WTC11 (cell line): ENCODE measurements around the gene UBE2J2. TPM values are rescaled to one million over a fixed set of nuclear protein-coding genes. Genes with fewer than 3 reads are reported as not detected.
A peak's percentile ranks its signal among the peaks of the same experiment; 100 is the strongest.

Experiments used
- ATAC-seq: fragments of 200-7000 bp; cut with Tn5 transposase; 2 replicates; pipeline ENCODE4 v1.10.0; 2021; ENCODE audit warnings: mild to moderate bottlenecking, moderate library complexity
- CTCF ChIA-PET: fragments of 300-600 bp; sonication (Branson Sonifier 250); formaldehyde crosslinking; loops from one replicate; lab custom pipeline; 2021; ENCODE audit warnings: antibody characterized with exemption; lab: Charles Lee
- POLR2A ChIA-PET: fragments of 350-600 bp; sonication (Branson Sonifier 250); formaldehyde crosslinking; loops from one replicate; lab custom pipeline; 2021; ENCODE audit warnings: antibody characterized with exemption; lab: Charles Lee
- DNase-seq: peaks from one replicate; pipeline ENCODE4 v3.0.0; 2021; ENCODE audit warnings: low spot score
- H3K27ac Mint-ChIP-seq: 2 replicates; pipeline ENCODE4 v1.8.0; 2021; ENCODE audit warnings: mixed read lengths
- H3K27me3 Mint-ChIP-seq: 2 replicates; pipeline ENCODE4 v1.8.0; 2021; ENCODE audit warnings: low read depth, mild to moderate bottlenecking, moderate library complexity, mixed read lengths
- H3K36me3 Mint-ChIP-seq: 2 replicates; pipeline ENCODE4 v1.8.0; 2021; ENCODE audit warnings: mixed read lengths
- H3K4me1 Mint-ChIP-seq: 2 replicates; pipeline ENCODE4 v1.8.0; 2022; ENCODE audit warnings: mixed read lengths
- H3K4me3 Mint-ChIP-seq: 2 replicates; pipeline ENCODE4 v1.8.0; 2021; ENCODE audit warnings: mild to moderate bottlenecking, moderate library complexity, mixed read lengths
- H3K9me3 Mint-ChIP-seq: 2 replicates; pipeline ENCODE4 v1.8.0; 2021; ENCODE audit warnings: mixed read lengths
- SMAD3 ChIP-seq: sonication (generic); formaldehyde crosslinking; IDR thresholded peaks from 2 replicates; pipeline ENCODE4 v1.8.0; 2022; ENCODE audit warnings: missing genetic modification reagents, mild to moderate bottlenecking, borderline replicate concordance
- SMAD4 ChIP-seq: sonication (generic); formaldehyde crosslinking; IDR thresholded peaks from 2 replicates; pipeline ENCODE4 v1.8.0; 2022; ENCODE audit warnings: mild to moderate bottlenecking, missing genetic modification reagents
- ZNF263 ChIP-seq: sonication (generic); formaldehyde crosslinking; IDR thresholded peaks from 2 replicates; pipeline ENCODE4 v1.8.1; 2022; ENCODE audit warnings: low read depth, mild to moderate bottlenecking, moderate library complexity, missing genetic modification reagents
- total RNA-seq: library from RNA; stranded (reverse); gene quantifications from 3 replicates; pipeline ENCODE4 v1.2.3, GENCODE V29; 2021
- TF ChIP-seq, protein P1 (sequence below): sonication (generic); formaldehyde crosslinking; IDR thresholded peaks from 2 replicates; pipeline ENCODE4 v1.8.1; 2023; ENCODE audit warnings: mild to moderate bottlenecking, missing genetic modification reagents
- TF ChIP-seq, protein P2 (sequence below): fragments of 250-450 bp; sonication (Bioruptor Pico); IDR thresholded peaks from 2 replicates; pipeline ENCODE4 v1.9.0; 2021; ENCODE audit warnings: mild to moderate bottlenecking, borderline replicate concordance
- TF ChIP-seq, protein P3 (sequence below): sonication (generic); formaldehyde crosslinking; conservative IDR thresholded peaks from 2 replicates; pipeline ENCODE4 v1.8.1; 2022; ENCODE audit warnings: mild to moderate bottlenecking, missing genetic modification reagents
- TF ChIP-seq, protein P4 (sequence below): sonication (generic); formaldehyde crosslinking; IDR thresholded peaks from 2 replicates; pipeline ENCODE4 v1.8.1; 2023; ENCODE audit warnings: mild to moderate bottlenecking, missing genetic modification reagents
- TF ChIP-seq, protein P5 (sequence below): fragments of 250-450 bp; sonication (Bioruptor Pico); conservative IDR thresholded peaks from 2 replicates; pipeline ENCODE4 v1.9.0; 2021; ENCODE audit warnings: mild to moderate bottlenecking
- TF ChIP-seq, protein P6 (sequence below): fragments of 250-450 bp; sonication (Bioruptor Pico); IDR thresholded peaks from 2 replicates; pipeline ENCODE4 v2.1.2; 2022; ENCODE audit warnings: mild to moderate bottlenecking, moderate library complexity

UBE2J2 gene
- total RNA-seq, 1 experiment from 2014 or later, result 72.2 TPM

DNA sequence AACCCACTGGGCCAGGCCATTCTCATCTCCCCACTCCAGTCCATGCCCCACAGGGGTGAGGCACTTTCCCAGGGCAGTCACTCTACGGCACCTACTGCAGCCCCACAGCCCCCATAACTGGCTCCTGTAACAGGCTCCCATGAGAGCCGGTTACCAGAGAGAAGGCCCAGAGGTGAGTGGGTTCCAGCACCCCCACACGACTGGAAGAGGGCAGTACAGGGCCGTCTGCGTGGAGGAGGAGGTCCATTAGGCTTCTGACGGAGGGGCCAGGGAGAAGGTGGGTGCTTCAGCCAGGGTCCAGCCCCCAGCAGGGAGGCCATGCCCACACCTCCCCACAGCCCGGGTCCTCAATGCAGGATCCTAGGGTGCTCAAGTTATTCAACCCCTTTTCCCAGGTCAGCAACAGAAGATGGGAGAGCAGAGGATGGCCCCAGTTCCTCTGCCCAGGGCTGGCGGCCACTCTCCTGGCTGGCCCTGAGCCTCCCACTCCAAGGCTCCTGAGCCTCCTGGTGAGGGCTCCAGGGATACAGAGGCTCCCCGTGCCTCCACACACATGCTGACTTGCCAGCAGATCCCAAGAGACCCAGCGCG, 32.5 kb upstream of the UBE2J2 start:
- peak overlapping the region; percentile 71 for H3K4me3 Mint-ChIP-seq
- peaks cover 21% of the 10 kb centered on the region for H3K4me1 Mint-ChIP-seq
- TF ChIP-seq, protein P1, sequence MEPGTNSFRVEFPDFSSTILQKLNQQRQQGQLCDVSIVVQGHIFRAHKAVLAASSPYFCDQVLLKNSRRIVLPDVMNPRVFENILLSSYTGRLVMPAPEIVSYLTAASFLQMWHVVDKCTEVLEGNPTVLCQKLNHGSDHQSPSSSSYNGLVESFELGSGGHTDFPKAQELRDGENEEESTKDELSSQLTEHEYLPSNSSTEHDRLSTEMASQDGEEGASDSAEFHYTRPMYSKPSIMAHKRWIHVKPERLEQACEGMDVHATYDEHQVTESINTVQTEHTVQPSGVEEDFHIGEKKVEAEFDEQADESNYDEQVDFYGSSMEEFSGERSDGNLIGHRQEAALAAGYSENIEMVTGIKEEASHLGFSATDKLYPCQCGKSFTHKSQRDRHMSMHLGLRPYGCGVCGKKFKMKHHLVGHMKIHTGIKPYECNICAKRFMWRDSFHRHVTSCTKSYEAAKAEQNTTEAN, result no peak
- TF ChIP-seq SMAD3 (CRISPR knock-in tag) (no peak), SMAD4 (no peak)
- TF ChIP-seq, protein P2, sequence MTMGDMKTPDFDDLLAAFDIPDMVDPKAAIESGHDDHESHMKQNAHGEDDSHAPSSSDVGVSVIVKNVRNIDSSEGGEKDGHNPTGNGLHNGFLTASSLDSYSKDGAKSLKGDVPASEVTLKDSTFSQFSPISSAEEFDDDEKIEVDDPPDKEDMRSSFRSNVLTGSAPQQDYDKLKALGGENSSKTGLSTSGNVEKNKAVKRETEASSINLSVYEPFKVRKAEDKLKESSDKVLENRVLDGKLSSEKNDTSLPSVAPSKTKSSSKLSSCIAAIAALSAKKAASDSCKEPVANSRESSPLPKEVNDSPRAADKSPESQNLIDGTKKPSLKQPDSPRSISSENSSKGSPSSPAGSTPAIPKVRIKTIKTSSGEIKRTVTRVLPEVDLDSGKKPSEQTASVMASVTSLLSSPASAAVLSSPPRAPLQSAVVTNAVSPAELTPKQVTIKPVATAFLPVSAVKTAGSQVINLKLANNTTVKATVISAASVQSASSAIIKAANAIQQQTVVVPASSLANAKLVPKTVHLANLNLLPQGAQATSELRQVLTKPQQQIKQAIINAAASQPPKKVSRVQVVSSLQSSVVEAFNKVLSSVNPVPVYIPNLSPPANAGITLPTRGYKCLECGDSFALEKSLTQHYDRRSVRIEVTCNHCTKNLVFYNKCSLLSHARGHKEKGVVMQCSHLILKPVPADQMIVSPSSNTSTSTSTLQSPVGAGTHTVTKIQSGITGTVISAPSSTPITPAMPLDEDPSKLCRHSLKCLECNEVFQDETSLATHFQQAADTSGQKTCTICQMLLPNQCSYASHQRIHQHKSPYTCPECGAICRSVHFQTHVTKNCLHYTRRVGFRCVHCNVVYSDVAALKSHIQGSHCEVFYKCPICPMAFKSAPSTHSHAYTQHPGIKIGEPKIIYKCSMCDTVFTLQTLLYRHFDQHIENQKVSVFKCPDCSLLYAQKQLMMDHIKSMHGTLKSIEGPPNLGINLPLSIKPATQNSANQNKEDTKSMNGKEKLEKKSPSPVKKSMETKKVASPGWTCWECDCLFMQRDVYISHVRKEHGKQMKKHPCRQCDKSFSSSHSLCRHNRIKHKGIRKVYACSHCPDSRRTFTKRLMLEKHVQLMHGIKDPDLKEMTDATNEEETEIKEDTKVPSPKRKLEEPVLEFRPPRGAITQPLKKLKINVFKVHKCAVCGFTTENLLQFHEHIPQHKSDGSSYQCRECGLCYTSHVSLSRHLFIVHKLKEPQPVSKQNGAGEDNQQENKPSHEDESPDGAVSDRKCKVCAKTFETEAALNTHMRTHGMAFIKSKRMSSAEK (CRISPR knock-in tag), result no peak
- TF ChIP-seq, protein P3, sequence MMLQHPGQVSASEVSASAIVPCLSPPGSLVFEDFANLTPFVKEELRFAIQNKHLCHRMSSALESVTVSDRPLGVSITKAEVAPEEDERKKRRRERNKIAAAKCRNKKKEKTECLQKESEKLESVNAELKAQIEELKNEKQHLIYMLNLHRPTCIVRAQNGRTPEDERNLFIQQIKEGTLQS (CRISPR knock-in tag), result no peak
- TF ChIP-seq, protein P4, sequence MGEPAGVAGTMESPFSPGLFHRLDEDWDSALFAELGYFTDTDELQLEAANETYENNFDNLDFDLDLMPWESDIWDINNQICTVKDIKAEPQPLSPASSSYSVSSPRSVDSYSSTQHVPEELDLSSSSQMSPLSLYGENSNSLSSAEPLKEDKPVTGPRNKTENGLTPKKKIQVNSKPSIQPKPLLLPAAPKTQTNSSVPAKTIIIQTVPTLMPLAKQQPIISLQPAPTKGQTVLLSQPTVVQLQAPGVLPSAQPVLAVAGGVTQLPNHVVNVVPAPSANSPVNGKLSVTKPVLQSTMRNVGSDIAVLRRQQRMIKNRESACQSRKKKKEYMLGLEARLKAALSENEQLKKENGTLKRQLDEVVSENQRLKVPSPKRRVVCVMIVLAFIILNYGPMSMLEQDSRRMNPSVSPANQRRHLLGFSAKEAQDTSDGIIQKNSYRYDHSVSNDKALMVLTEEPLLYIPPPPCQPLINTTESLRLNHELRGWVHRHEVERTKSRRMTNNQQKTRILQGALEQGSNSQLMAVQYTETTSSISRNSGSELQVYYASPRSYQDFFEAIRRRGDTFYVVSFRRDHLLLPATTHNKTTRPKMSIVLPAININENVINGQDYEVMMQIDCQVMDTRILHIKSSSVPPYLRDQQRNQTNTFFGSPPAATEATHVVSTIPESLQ, result no peak
- TF ChIP-seq, protein P5, sequence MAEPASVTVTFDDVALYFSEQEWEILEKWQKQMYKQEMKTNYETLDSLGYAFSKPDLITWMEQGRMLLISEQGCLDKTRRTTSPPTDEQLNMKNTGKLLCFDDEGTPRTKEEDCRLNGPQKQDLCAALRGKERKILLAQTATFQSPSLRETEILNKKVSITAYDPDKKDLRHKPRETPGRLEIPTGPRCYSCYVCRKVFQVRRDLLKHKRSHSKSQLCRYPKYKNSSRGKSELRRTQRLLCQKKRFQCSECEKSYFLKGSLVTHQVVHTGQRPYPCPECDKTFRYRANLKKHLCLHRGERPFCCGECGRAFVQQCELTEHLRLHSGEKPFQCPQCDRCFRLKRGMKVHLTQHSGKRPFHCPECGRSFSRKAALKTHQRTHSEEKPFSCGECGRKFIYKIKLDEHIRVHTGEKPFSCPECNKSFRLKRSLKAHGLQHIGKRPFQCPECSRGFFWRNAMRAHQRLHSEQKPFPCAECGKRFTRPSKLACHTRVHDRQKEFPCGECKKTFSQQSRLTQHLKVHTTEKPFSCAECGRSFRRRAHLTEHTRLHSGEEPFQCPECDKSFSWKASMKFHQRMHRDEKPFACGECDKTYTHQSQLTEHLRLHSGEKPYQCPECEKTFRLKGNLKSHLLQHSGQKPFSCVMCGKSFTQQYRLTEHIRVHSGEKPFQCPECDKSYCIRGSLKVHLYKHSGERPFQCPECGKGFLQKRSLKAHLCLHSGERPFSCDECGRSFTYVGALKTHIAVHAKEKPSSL, result no peak
- peaks cover 6% of the 10 kb centered on the region; the same call in 1 of the 2 replicates for H3K27me3 Mint-ChIP-seq
- ChIA-PET CTCF (interaction anchor here (1.3 to 7.6 kb wide), 2 partner anchors 14 to 66 kb away, joined by 4 to 81 read pairs; no protein-coding TSS in a partner anchor), POLR2A (no interaction called here)
- no peaks in the 10 kb centered on the region for H3K36me3 Mint-ChIP-seq
- DNase-seq (no peak), ATAC-seq (peak; percentile 8)
- no peaks in the 10 kb centered on the region for H3K9me3 Mint-ChIP-seq
- peak overlapping the region; percentile 87 for H3K27ac Mint-ChIP-seq

DNA sequence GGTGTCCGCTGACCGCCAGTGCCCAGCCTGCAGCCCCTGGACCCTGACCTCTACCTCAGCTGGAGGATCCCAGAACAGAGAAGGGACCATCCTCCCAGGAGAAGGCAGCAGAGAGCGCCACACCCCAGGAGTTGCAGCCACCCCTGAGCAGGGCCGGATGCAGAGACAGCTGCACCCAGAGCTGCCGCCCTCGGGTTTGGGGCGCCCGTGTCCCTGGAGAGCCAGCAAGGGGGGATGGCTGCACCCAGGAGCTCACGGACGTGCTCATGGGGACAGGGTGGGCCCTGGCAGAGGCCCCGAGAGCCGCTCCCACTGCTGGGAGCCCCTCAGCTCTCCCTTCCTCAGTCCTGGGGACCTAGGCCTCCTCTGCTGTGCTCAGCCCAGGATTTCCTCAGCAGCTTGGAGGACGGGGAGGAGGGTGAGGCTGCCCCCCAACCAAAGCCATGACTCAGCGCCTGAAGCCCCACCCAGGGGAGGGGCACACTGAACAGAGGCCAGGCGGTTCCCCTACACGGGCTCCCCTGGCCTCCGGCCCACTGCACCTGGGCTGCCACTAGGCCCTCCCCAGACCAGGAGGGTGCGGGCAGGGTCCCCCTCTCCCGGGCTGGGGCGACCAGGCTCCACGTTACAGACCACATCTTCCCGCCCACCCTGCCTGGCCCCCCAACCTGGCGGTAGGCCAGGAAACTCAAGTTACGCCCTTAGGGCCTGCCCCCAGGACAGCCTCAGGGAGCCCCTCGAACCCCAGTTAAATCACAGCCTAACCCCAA, 31.8 kb upstream of the UBE2J2 start:
- peak overlapping the region; percentile 87 for H3K27ac Mint-ChIP-seq
- no peaks in the 10 kb centered on the region for H3K9me3 Mint-ChIP-seq
- ATAC-seq (peak; percentile 2; the same call in 1 of the 2 replicates), DNase-seq (no peak)
- H3K4me3 Mint-ChIP-seq, result peak overlapping the region; percentile 71
- POLR2A ChIA-PET, result interaction anchor here (1.1 to 2.6 kb wide), 2 partner anchors 10 to 13 kb away, joined by 5 to 7 read pairs; no protein-coding TSS in a partner anchor
- peaks cover 6% of the 10 kb centered on the region; the same call in 1 of the 2 replicates for H3K27me3 Mint-ChIP-seq
- no peaks in the 10 kb centered on the region for H3K36me3 Mint-ChIP-seq
- TF ChIP-seq, protein P6, sequence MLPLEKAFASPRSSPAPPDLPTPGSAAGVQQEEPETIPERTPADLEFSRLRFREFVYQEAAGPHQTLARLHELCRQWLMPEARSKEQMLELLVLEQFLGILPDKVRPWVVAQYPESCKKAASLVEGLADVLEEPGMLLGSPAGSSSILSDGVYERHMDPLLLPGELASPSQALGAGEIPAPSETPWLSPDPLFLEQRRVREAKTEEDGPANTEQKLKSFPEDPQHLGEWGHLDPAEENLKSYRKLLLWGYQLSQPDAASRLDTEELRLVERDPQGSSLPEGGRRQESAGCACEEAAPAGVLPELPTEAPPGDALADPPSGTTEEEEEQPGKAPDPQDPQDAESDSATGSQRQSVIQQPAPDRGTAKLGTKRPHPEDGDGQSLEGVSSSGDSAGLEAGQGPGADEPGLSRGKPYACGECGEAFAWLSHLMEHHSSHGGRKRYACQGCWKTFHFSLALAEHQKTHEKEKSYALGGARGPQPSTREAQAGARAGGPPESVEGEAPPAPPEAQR (CRISPR knock-in tag), result no peak
- 0 out of 2 replicates have a peak, but pooled peaks have one; percentile 36 for TF ChIP-seq ZNF263 (CRISPR knock-in tag)
- CTCF ChIA-PET, result interaction anchor here (0.6 to 7.6 kb wide), 13 partner anchors 10 to 272 kb away, joined by 3 to 81 read pairs (median 3); partner anchors contain the start of gene CCNL2
- H3K4me1 Mint-ChIP-seq, result peaks cover 21% of the 10 kb centered on the region
